HepG2 (cell line): ENCODE measurements around the gene PERCC1. TPM values are rescaled to one million over a fixed set of nuclear protein-coding genes. Genes with fewer than 3 reads are reported as not detected.
A peak's percentile ranks its signal among the peaks of the same experiment; 100 is the strongest.

Experiments used
- AHR ChIP-seq: IDR thresholded peaks from 2 replicates; pipeline ENCODE4 v1.6.1; 2018; ENCODE audit warnings: missing genetic modification reagents, missing compliant biosample characterization
- FOXM1 ChIP-seq: sonication (generic); formaldehyde crosslinking; IDR thresholded peaks from 2 replicates; pipeline ENCODE4 v1.5.0; 2020; ENCODE audit warnings: missing genetic modification reagents
- ISL2 ChIP-seq: sonication (generic); formaldehyde crosslinking; IDR thresholded peaks from 2 replicates; pipeline ENCODE4 v1.5.0; 2020; ENCODE audit warnings: missing genetic modification reagents
- MED13 ChIP-seq: sonication (generic); formaldehyde crosslinking; IDR thresholded peaks from 2 replicates; pipeline ENCODE4 v1.5.0; 2020; ENCODE audit warnings: missing genetic modification reagents
- RELA ChIP-seq: sonication (generic); formaldehyde crosslinking; IDR thresholded peaks from 2 replicates; pipeline ENCODE4 v1.4.0; 2020; ENCODE audit warnings: missing genetic modification reagents
- XRCC5 ChIP-seq: fragments of 200-400 bp; formaldehyde crosslinking; optimal IDR thresholded peaks from 2 replicates; pipeline ENCODE3; 2017; ENCODE audit warnings: mild to moderate bottlenecking, low read length
- ZFP90 ChIP-seq: sonication (generic); formaldehyde crosslinking; IDR thresholded peaks from 2 replicates; pipeline ENCODE4 v1.8.0; 2022; ENCODE audit warnings: missing genetic modification reagents, mild to moderate bottlenecking, inconsistent platforms, borderline replicate concordance
- ZKSCAN5 ChIP-seq: sonication (generic); formaldehyde crosslinking; IDR thresholded peaks from 2 replicates; pipeline ENCODE4 v1.5.1; 2020; ENCODE audit warnings: mild to moderate bottlenecking, missing genetic modification reagents
- ZNF101 ChIP-seq: sonication (generic); formaldehyde crosslinking; IDR thresholded peaks from 2 replicates; pipeline ENCODE4 v1.4.0; 2020; ENCODE audit warnings: mild to moderate bottlenecking, low read depth, missing genetic modification reagents, borderline replicate concordance
- ZNF674 ChIP-seq: sonication (generic); formaldehyde crosslinking; IDR thresholded peaks from 2 replicates; pipeline ENCODE4 v1.5.0; 2020; ENCODE audit warnings: low read depth, mild to moderate bottlenecking, missing genetic modification reagents
- ZNF777 ChIP-seq: sonication (generic); formaldehyde crosslinking; IDR thresholded peaks from 2 replicates; pipeline ENCODE4 v1.4.0; 2020; ENCODE audit warnings: missing genetic modification reagents
- polyA plus RNA-seq, 8 experiments: library from polyadenylated mRNA; depleted of rRNA in 3 of 8; stranded (reverse) in 7 of 8; unstranded in 1 of 8; fragments of >200 nt; fragmentation: Illumina TruSeq in 4 of 8; extraction: Trizol in 4 of 8; gene quantifications; 2 replicates each; pipeline versions ENCODE4 v1.2.1 to v1.2.3, GENCODE V29; 2011 to 2016; ENCODE audit warnings: low read depth in 4 of 8, missing spikeins in 1 of 8, mixed read lengths in 1 of 8; ENCODE audit not compliant: insufficient read depth in 1 of 8
- total RNA-seq, 5 experiments: library from RNA; depleted of rRNA; stranded (reverse); fragments of >200 nt; fragmentation: Illumina TruSeq; extraction: Trizol; gene quantifications; 2 replicates each; pipeline ENCODE4 v1.2.3, GENCODE V29; 2016; ENCODE audit warnings: low read depth in 1 of 5
- TF ChIP-seq, protein P1 (sequence below): sonication (generic); formaldehyde crosslinking; IDR thresholded peaks from 2 replicates; pipeline ENCODE4 v1.5.1; 2020; ENCODE audit warnings: missing genetic modification reagents, mild to moderate bottlenecking, borderline replicate concordance
- TF ChIP-seq, protein P2 (sequence below): sonication (generic); formaldehyde crosslinking; IDR thresholded peaks from 2 replicates; pipeline ENCODE4 v1.8.1; 2023; ENCODE audit warnings: mild to moderate bottlenecking, moderate library complexity, missing genetic modification reagents
- TF ChIP-seq, protein P3 (sequence below): sonication (generic); formaldehyde crosslinking; IDR thresholded peaks from 2 replicates; pipeline ENCODE4 v1.5.0; 2020; ENCODE audit warnings: missing genetic modification reagents
- TF ChIP-seq, protein P4 (sequence below), 2 experiments: sonication (generic) in 1 of 2; formaldehyde crosslinking in 1 of 2; IDR thresholded peaks; 2 replicates each; pipeline versions ENCODE4 v1.4.0 to v1.6.1; 2016 to 2020; ENCODE audit warnings: borderline replicate concordance in 1 of 2, low read depth in 1 of 2, mild to moderate bottlenecking in 1 of 2, missing genetic modification reagents in 1 of 2
- TF ChIP-seq, protein P5 (sequence below): sonication (generic); formaldehyde crosslinking; IDR thresholded peaks from 2 replicates; pipeline ENCODE4 v1.4.0; 2020; ENCODE audit warnings: mild to moderate bottlenecking, missing genetic modification reagents
- TF ChIP-seq, protein P6 (sequence below): IDR thresholded peaks from 2 replicates; pipeline ENCODE4 v1.6.1; 2016; ENCODE audit warnings: low read depth

The PERCC1 gene
- total and polyA plus RNA-seq, 2 of the 13 experiments (the other 11 are each of a cell fraction or from before 2014, with no cell fraction given): 0.15 TPM; not detected in 1

DNA sequence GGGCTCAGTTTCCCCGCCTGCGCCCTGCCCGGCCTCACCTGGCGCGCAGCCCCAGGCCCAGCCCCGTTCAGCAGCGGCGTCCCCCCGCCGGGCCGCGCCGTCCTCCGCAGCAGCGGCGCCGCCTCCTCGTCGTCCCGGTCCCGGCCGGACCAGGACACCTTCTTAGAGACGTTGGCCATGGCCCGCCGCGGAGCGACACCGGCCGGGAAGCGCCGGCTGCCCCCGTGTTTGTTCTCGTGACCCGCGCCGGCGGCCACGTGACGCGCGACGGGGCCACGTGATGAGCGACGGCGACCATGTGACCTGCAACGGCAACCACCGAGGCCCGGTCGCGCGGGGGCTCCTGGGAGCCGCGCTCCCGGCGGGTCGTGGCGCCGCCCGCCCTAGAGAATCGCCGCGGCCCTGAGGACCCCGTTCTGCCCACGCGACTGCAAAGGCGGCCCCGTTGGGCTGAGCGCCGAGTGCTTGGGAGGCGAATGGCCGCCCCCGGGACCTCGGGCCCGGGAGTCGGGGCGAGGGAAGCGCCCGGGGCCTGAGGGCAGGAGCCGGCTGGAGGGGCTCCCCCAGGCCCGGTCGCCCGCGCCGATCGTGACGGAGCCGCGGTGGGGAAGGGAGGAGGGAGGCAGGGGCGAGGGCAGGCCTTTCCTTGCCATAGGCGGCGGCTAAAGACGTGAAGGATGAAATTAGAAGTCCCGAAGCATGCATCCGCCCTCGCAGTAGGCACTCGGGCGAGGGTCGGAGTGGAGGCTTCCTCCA, 44.1 kb downstream of the PERCC1 start, which contains the start of gene CLCN7 (continued):
- TF ChIP-seq, protein P1, sequence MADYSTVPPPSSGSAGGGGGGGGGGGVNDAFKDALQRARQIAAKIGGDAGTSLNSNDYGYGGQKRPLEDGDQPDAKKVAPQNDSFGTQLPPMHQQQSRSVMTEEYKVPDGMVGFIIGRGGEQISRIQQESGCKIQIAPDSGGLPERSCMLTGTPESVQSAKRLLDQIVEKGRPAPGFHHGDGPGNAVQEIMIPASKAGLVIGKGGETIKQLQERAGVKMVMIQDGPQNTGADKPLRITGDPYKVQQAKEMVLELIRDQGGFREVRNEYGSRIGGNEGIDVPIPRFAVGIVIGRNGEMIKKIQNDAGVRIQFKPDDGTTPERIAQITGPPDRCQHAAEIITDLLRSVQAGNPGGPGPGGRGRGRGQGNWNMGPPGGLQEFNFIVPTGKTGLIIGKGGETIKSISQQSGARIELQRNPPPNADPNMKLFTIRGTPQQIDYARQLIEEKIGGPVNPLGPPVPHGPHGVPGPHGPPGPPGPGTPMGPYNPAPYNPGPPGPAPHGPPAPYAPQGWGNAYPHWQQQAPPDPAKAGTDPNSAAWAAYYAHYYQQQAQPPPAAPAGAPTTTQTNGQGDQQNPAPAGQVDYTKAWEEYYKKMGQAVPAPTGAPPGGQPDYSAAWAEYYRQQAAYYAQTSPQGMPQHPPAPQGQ: no peak
- TF ChIP-seq ISL2 (CRISPR knock-in tag): peak; percentile 63; the same call in 1 of the 2 replicates
- TF ChIP-seq ZNF101 (CRISPR knock-in tag): no peak
- TF ChIP-seq, protein P2, sequence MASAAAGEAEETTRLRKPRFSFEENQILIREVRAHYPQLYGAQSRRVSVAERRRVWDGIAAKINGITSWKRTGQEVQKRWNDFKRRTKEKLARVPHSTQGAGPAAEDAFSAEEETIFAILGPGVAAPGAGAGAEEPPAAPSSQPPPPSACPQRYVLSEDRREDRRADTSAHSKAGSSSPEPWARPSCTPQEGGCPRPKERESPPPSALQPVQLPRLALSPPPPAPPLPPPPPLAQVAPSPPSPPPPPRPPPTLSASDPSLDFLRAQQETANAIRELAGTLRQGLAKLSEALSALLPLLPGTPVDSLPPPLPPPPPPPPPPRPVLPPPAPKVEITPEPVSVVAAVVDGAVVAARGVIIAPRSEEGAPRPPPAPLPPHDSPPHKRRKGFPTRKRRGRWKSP (CRISPR knock-in tag): peak; percentile 51; the same call in 1 of the 2 replicates
- TF ChIP-seq ZNF674 (CRISPR knock-in tag): no peak
- TF ChIP-seq, protein P3, sequence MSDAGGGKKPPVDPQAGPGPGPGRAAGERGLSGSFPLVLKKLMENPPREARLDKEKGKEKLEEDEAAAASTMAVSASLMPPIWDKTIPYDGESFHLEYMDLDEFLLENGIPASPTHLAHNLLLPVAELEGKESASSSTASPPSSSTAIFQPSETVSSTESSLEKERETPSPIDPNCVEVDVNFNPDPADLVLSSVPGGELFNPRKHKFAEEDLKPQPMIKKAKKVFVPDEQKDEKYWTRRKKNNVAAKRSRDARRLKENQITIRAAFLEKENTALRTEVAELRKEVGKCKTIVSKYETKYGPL (CRISPR knock-in tag): peak; percentile 53; the same call in 1 of the 2 replicates
- TF ChIP-seq, protein P4, sequence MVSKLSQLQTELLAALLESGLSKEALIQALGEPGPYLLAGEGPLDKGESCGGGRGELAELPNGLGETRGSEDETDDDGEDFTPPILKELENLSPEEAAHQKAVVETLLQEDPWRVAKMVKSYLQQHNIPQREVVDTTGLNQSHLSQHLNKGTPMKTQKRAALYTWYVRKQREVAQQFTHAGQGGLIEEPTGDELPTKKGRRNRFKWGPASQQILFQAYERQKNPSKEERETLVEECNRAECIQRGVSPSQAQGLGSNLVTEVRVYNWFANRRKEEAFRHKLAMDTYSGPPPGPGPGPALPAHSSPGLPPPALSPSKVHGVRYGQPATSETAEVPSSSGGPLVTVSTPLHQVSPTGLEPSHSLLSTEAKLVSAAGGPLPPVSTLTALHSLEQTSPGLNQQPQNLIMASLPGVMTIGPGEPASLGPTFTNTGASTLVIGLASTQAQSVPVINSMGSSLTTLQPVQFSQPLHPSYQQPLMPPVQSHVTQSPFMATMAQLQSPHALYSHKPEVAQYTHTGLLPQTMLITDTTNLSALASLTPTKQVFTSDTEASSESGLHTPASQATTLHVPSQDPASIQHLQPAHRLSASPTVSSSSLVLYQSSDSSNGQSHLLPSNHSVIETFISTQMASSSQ (IDR thresholded peaks at IDR 0.05; ENCODE audit: low read depth): no peak
- TF ChIP-seq, protein P4 (CRISPR knock-in tag; IDR thresholded peaks at IDR 0.05; ENCODE audit: borderline replicate concordance): 0 out of 2 replicates have a peak, but pooled peaks have one; percentile 59
- TF ChIP-seq, protein P5, sequence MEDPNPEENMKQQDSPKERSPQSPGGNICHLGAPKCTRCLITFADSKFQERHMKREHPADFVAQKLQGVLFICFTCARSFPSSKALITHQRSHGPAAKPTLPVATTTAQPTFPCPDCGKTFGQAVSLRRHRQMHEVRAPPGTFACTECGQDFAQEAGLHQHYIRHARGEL: no peak; the same call in 1 of the 2 replicates
- TF ChIP-seq, protein P6, sequence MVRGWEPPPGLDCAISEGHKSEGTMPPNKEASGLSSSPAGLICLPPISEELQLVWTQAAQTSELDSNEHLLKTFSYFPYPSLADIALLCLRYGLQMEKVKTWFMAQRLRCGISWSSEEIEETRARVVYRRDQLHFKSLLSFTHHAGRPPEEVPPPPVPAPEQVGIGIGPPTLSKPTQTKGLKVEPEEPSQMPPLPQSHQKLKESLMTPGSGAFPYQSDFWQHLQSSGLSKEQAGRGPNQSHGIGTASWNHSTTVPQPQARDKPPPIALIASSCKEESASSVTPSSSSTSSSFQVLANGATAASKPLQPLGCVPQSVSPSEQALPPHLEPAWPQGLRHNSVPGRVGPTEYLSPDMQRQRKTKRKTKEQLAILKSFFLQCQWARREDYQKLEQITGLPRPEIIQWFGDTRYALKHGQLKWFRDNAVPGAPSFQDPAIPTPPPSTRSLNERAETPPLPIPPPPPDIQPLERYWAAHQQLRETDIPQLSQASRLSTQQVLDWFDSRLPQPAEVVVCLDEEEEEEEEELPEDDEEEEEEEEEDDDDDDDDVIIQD (CRISPR knock-in tag): 0 out of 2 replicates have a peak, but pooled peaks have one; percentile 22
- no peak for TF ChIP-seq FOXM1 (CRISPR knock-in tag)
- no peak for TF ChIP-seq ZKSCAN5 (CRISPR knock-in tag)
- no peak for TF ChIP-seq MED13 (CRISPR knock-in tag)
- TF ChIP-seq AHR (CRISPR knock-in tag): peak; percentile 96
- no peak for TF ChIP-seq RELA (CRISPR knock-in tag)
- no peak; the same call in 1 of the 2 replicates for TF ChIP-seq ZFP90 (CRISPR knock-in tag)
- peak; percentile 57; the same call in 1 of the 2 replicates for TF ChIP-seq ZNF777 (CRISPR knock-in tag)
- TF ChIP-seq XRCC5: peak; percentile 21
